Suppressor macrophage treated with lipopolysaccharide for 4 hours (primary cell): ENCODE results near the gene RBP3.
A peak's percentile ranks its signal among the peaks of the same experiment; 100 is the strongest.

Experiments used
- DNase-seq: peaks from one replicate; pipeline ENCODE4 v3.0.0-alpha.2; 2020

The RBP3 gene

DNA sequence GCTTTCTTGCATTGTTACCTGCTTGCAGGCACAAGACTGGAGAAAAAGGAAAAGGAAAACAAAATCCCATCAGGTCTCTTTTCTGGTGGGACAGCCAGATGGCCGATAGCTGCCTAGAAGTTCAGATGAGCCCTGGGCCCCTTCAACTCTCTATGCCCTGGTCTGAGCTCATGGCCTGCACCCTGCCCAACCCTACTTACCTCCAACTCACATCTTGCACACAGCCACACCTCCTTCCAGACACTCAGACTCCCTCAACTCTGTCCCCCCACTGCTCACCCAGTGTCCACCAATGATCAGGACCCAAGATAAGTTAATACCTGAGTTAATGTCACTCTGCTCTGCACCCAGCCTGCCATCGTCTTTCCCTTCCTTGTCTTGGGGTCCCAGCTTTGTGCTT, 10.9 kb downstream of the RBP3 start:
- DNase-seq = no peak

DNA sequence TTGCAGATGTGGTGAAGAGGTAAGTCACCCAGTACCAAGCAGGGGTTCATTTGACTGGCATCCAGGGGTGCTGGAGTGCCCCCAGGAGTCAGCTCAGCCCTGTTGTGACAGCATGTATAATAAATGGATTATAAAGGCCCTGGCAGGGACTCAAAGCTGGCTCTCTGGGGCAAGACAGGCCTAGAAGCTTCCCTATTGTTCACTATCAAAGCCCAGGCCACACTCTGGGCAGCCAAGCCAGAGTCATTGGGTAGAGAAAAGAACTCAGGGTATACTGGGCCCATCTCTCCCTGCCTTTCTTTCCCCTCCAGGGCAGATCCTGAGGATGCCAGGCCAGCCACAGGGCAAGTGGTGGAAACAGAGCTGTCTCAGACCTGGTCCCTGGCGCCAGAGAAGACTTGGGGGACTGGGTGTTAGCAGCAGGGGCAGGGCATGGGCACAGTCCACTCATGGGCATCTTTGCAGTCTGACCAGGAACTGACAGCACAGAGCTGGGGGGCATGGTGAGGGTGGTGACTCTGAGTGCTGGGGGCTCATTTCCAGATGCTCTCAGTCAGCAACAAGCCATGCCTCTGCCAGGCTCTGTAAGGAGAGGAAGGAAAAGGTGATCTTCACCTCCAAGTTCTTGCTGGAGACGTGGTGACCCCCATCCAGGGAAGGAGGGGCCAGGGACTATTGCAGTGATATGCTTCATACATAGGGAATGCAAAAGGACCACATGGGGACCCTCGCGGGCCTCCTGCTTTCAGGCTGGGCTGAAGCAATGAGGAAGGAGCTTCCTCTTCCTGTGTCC, 11.7 kb downstream of the RBP3 start:
- DNase-seq = no peak

DNA sequence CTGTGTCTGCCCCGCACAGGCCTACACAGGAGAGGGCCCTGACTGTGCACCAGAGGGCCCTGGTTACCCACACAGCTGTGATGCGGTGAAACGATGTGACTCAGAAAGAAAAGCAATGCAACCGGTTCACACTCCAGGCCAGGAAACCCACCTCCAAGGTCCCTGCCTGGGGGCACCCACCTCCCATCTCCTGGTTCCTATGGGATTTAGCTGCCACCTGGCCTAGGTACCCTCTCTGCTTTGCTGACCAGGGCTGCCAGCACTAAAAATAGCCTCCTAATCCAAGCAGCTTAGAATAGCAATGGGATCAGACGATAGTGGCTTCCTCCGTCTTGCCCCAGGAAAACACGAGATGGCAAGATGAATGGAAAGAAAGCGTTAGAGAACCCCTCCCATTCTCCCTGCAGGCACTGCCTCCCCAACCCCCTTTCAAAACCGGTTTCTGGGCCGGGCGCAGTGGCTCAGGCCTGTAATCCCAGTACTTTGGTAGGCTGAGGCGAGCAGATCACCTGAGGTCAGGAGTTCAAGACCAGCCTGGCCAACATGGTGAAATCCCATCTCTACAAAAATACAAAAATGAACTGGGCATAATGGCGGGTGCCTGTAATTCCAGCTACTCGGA, 12.4 kb downstream of the RBP3 start:
- no peak for DNase-seq

DNA sequence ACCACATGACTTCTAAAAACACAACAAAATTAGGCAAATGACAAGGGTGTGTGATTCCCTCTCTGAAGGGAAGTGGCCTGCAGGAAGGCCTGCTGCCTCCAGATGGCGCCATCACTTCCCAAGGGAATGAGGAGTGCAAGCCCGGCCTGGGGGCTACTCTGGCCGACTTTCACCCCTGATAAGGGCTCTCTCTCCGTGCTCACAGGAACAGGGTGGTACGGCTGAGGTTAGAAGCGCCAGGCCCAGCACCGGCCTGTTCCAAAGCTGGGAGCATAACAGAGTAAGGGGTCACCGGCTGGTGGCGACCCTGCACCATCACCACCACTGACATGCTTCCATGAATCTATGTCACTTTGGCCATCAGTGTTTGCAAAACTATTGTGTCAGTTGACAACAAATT, 13.1 kb downstream of the RBP3 start:
- peak; percentile 62 for DNase-seq

DNA sequence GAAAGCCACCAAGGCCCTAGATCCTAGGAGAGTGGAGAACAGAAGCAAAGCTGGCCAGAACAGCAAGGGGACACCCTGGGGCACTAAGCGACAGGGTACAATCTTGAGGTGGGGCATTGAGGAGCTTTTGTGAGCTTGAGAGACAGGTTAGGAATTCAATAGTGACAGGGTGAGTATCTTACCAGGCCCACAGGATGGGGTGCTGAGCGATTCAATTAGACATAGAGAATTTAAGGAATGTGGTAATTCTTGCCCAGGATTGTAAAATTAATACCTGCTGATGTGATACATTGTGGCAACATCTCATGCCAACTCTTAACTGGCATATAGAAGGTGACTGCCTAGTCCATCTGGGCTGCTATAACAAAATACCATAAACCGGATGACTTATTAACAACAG, 14.0 kb downstream of the RBP3 start:
- no peak for DNase-seq

DNA sequence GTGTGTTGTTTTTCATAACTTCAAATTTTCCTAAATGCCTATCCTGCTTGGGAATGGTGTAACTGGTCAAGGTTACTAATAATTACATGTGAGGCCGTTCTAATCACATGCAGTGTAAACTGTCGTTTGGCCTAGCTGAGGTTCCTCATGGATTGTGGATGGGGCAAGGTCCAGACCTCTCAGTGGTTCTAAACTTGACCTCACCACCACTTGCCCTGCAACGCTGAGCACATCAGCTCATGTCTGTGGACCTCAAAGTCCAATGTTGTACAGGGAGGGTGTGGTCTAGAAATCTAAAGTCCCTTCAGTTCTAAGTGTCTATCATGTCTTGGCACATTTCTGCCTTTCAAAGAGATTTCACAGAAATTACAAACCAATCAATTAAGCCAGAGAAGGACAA, 15.6 kb downstream of the RBP3 start:
- no peak for DNase-seq

DNA sequence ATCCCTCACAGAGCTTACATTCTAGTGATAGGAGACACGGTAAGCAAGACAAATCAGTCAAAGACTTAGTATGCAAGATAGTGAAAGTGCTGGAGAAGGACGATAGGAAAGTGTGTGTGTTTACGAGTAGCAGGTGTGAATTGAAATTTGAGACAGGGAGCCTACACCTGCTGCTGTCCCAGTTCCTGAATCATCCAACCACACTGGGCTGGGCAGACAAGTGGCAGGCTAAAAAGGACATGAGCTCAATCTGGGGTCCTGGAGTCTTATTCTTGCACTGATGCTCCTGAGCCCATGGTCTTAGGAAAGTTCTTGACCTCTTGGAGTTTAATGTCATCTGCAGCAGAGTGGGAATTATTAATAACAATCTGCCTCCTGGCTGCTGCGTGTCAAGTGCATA, 16.2 kb downstream of the RBP3 start:
- DNase-seq = no peak

DNA sequence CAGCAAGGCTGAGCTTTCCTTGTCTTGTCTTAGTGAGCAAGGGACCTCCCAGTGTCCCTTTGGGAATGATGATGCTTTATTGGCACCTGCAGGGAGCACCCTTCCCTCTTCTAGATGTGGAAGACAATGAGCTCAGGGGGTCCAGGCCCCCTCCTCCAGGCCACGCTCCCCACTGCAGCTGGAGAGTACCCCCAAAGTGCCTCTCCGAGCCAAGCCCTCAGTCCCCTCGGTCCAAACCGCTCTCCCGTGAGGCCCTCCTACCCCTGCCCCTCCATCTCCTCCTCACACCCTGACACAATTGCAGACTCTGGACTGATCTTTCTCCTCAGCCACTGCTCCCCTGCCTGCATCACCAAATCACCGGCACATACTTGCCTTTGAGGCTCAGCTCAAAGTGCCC, 16.7 kb downstream of the RBP3 start:
- DNase-seq = no peak

DNA sequence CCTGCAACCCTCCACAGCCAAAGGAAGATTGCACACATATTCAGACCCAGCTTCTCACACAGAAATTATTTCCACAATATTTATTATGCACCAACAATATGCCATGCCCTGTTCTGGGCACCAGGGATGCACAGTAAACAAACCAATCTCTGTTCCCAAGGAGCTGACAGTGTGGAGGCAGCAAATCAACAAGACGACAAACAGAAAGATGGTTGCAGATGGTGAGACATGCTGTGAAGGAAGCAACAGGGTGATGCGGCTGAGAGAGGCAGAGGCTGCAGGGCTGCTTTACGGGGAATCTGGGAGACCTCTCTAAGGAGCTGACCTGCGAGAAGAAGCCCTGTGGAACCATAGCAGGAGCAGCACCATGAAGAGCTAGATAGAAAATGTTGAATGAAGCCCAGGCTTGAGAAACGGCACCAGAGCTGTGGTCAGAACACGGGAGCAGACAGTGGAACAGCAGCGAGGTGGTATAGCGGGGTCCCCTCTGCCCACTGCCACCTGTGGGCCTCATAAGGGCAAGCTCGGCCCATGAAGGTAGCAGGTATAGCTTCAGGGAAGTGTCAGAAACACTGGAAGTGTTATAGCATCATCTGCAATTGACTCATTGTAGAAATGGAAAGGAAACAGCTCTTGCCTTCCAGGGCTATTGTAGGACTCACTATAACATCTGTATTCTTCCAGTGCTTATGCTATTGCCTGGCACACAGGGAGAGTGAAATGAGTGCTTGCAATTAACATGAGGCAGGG, 17.4 kb downstream of the RBP3 start:
- no peak for DNase-seq

DNA sequence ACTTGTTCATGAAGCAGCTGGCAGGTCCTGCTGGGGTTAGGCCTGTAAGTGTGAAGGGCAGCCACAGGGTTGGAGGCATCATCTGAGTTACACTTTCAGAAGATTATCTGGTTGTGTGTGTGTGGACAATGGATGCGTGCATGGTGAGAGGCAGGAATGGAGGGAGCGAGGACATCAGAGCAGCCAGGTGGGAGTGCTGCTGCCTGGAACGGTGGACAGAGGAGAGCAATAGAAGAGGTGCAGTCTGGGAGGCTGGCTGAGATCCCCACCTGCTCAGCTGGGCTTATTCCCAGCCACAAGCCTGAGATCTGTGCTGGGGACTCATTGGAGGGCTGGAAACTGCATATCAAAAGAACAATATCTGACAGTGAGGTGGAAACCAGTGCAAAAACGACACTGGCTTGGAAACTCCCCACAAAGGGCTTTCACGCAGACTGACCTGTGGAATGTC, 18.0 kb downstream of the RBP3 start:
- no peak for DNase-seq

DNA sequence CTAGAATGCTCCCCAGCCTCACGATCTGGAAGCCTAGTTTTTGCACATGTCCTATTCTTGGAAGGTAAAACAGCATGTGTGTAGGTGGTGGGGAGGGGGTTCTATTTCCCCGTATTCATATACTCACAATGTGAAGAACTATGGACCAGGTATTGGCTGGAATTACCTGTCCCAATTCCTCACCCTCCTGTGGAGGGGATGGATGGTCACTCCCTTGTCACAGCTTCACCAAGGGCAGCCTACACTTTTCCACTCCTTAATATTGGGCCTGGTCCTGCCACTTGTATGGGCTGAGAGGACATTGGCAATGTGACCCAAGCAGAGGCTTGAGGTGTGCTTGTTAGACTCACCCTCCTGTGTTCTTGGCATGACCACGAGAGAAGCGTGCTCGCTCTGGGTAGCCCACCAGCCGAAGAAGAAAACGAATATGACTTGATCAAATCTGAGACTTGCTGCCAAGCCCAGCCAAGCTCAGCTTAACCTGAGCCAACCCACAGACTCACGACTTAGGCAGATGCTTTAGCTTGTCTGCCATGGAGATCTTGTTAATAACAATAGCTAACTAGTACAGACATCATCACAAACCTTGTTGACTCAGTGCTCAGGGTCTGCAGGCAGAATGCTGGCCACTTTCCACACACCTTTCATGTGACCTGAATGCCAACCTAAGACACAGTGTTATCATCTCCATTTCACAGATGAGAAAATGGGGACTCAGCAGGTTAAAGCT, 18.7 kb downstream of the RBP3 start:
- DNase-seq = no peak

DNA sequence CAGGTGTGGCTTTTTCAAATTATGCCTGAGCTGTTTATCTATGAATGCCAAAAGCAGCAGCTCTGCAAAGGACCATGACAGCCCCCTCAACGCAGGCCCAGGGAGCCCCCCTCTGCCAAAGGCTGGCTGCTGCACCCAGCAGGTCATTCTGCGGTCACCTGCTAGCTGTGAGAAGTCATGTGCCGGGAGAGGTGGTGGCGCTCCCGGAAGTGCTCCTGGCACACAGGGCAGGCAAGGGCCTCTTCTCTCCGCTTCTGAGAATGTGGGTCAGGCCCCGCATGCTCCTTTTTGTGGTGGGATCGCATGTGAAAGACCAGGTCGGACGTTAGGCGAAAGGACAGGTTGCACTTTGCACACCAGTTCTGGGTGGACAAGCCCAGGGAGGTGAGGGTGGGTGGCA, 19.5 kb downstream of the RBP3 start:
- no peak for DNase-seq

DNA sequence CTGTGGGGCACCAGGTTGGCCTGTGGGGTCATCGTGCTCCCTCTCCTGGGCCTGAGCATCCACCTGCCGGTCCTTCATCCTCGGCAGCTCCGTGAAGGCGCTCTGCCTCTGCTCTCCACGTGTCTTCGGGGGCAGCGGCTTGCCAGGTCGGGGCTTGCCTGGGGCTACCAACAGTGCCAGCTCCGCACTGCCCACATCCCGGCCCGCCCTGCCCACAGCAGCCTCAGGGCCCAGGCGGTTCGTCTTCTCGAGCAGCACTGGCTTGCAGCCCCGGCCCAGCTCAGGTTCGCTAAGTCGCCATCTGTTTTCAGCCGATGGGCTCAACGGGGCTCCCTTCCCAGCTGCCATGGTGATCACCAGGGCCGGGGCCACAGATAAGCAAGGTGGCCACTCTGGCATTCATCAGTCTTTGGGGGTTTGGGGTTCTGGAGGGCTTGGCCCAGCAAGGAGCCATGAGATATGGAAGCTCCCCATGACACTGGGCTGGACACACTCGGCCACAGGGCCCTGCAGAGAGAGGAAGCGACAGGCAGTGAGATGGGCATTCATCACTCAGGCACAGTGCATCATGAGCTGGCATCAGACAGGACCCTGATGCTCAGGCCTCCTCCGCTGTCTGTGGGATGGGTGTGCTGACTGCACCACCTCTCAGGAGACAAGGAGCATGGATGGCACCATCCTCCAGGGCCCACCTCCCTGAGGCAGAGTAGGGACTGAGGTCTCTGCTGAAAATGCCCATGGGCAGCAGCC, 20.4 kb downstream of the RBP3 start:
- no peak for DNase-seq

DNA sequence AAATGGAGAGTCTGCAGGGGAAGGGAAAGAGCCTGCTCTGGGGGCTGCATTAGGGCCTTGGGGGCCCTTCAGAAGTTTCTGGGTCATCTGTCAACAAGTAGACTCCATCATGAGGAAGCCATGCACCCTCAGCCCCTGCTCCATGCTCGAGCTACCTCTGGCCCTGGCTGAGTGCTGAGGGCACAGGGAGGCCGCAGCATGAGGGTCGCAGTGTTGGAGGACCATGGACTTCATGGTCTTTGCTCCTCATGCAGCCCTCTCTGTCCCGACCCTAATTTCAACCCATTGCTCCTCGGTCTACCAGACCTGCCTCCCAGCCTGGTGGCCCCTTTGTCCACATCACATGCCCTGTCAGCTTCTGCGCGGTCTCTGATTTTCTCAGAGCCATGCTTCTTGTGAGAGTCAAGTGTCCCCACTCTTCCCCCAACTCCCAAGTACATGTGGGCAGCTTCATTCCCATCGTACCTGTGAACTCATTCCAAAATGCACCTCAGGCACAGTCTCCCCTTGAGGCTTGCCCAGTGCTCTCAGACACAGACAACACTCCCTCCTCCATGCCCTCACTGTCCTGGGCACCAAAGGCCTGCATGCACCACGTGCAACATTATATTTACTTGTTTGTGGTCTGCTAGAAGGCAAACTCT, 21.2 kb downstream of the RBP3 start:
- no peak for DNase-seq

DNA sequence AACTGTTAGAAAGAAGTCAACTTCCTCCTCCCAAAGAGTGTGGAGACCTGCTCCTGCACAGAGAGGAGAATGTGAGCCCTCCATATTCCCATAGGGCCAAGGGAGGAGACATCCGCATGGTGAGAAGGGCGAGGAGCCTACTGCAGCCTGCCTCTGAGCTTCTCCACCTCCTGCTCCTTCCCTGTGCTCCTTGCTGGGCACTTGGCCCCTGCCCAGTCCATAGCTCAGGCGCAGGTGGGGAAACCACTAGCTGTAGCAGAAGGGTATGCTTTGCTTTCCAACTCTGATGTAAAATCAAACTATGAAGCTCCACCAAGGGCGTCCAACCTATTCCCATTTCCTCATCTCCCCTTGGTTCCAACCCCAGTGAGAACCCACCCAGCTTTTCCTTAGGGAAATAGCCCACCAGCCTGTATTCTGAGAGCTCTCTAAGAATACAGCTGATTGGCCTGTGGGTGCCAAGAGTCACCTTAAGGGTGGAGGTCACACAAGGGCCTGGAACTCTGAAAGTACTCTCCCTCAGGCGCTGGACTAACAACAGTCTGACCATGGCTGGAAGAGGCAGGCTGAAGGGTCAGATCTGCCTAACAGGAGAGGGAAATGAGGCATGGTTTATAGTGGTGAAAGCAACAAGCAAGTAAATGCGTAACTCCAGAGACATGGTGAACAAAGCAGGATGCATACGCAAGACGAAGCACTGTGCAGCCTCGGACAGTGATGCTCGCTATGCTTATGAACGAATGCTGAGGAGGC, 22.0 kb downstream of the RBP3 start:
- DNase-seq = no peak

DNA sequence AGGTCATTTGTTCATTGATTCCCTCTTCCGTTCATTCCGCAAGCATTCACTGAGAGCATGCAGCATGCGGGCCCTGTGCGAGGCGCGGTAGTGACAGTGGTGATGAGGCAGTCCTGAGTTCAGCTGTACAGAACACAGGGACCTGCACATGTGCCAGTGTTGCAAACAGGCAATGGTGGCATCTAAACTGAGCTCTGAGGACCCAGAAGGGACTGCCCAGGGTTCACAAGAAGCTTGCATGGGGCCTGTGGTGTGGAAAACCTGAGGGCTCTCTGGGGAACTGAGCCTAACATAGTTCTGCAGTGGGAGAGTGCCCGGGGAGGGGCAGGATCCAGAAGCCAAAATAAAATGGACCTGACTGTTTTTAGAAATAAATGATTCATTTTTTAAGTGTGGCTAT, 22.7 kb downstream of the RBP3 start:
- no peak for DNase-seq

DNA sequence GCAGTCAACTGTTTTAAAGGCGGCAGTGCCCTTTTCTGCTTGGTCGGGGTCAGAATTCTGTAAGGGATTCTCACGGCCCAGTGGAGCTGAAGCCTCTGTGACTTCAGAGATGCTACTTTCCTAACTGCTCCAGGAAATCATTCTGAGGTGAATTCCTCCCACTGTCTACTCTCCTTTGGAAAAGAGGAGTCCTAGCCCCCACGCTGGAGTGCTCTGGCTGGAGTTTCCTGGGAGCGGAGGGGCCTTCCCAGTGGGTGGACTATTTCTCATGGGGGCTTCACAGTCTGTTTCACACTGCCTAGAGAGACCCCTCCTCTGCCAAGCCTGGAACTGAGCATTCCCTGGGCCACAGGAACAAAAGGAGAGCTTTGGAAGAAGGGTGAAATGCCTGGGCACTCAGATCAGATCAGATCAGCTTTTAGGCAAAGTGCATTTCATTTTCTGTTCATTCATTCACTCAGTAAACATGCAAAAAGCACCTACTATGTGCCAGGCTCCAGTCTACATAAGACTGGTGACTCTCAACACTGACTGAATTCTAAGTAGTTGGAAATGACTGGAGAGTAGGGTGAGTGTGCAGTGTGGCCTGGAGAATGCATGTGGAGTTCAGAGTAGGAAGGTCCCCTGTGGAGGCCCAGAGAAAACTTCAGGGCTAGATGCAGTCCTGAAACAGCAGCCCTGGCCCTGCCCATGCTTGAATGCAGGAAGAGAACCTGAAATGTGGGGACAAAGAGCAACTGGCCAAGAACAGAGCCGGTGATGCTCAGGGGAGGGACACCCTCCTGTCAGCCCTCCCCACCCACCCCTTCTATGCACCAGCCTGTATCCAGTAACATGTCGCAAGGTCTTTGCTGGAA, 23.7 kb downstream of the RBP3 start:
- no peak for DNase-seq

DNA sequence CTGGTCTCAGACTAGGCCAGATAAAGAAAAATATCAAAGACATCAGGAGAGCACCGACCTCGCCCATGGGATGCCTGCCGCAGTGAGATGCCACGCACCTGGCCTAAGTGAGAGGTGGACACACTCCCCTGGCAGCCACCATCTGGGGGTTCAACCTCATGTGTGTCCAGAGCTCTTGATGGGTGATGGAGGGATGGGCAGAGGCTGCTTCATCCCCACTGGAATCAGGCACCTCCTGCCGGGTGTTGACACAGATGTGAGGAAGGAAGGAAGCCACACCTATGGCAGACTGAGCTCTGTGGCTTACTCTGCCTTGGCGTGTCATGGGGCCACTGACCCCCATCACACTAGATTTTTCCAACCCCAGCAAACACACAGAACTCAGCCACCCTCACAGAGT, 24.6 kb downstream of the RBP3 start:
- no peak for DNase-seq

DNA sequence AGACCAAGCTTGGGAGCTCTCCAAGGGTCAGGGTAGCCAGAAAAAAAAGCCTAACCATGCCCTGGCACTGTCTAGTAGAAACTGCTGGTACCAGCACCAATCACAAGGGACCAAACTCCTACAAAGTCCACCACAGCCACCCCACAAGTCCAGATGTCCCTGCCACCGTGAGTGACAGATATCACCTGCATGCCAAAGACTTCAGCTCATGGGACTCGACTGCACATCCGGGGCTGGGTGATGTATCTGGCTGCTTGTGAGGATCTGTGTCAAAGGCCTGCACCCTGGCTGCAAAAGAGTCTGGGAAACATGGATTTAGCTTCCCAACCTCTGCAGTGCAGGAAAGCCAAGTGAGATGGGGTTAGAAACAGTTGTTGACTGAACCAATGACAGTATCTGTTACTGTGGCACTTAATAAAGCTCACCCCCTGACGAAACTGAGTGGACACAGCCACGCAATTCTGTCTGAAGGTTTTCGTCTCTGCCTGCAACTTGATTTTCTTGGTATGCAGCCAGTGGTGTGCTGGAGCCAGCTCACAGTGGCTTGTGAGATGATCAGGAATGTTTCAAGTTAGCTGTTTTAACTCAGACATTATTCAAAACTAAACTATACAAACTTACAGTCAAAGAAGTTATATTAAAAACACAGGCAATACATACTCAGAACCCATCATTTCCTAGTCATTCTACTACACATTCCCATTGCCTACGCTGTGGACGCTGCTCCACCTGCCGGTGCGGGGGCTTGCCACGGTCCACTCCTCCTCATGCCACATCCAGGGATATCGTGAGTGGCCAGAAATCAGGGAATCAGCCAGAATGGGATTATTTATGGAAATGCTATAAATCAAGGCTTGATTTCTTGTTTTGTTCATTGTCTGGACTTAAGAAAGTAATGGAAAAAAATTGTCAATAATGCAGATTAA, 26.7 kb downstream of the RBP3 start:
- no peak for DNase-seq
